Neuron (in vitro differentiated cells): ENCODE data around the gene GLIPR2.
"Not testable (repeated sequence)": the region's sequence is repeated elsewhere in the genome, so short reads cannot be mapped to it uniquely, and the experiment has no call there.

Experiments used
- H2AFZ ChIP-seq: one replicate; pipeline ENCODE4 v1.6.1; 2013; ENCODE audit warnings: low read depth, mild to moderate bottlenecking, inconsistent platforms, low read length, moderate library complexity
- H3K27me3 ChIP-seq: one replicate; pipeline ENCODE4 v1.6.1; 2013; ENCODE audit warnings: low read length; ENCODE audit not compliant: insufficient read depth
- H3K36me3 ChIP-seq: one replicate; pipeline ENCODE4 v1.6.1; 2013; ENCODE audit warnings: low read length; ENCODE audit not compliant: insufficient read depth
- H3K4me1 ChIP-seq: one replicate; pipeline ENCODE4 v1.6.1; 2013; ENCODE audit warnings: low read length; ENCODE audit not compliant: insufficient read depth
- H3K4me3 ChIP-seq: 2 replicates; pipeline ENCODE4 v1.5.1; 2013; ENCODE audit warnings: mild to moderate bottlenecking, low read length, moderate library complexity
- H3K9me3 ChIP-seq: one replicate; pipeline ENCODE4 v1.6.1; 2013; ENCODE audit warnings: low read length

GLIPR2 gene

DNA sequence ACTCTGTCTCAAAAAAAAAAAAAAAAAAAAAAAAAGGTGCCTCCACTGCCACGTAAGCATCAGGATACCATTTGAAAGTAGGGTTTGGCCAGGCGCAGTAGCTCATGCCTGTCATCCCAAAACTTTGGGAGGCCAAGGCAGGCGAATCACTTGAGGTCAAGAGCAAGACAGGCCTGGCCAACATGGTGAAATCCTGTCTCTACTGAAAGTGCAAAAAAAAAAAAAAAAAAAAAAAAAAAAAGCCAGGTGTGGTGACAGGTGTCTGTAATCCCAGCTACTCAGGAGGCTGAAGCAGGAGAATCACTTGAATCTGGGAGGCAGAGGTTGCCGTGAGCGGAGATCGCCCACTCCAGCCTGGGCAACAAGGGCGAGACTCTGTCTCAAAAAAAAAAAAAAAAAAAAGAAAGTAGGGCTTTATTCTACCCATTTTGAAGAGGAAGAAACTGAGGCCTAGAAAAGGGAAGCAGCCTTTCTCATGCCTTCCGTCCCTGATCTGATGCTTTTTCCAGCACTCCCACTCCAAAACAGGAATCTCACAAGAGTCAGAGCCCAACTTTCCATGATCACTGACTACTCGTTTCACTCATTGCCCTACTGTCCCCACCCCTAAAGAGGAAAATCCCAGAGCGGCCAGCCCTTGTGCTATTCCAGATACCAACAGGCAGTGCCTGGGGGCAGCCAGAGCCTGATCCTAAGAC is 16.4 kb downstream of the GLIPR2 start:
- Histone ChIP-seq H3K4me3 (no peak overlapping the region), H3K27me3 (no peaks in the 10 kb centered on the region), H3K36me3 (peaks cover 9% of the 10 kb centered on the region), H2AFZ (no peak overlapping the region), H3K4me1 (peaks cover 7% of the 10 kb centered on the region), H3K9me3 (no peaks in the 10 kb centered on the region)

DNA sequence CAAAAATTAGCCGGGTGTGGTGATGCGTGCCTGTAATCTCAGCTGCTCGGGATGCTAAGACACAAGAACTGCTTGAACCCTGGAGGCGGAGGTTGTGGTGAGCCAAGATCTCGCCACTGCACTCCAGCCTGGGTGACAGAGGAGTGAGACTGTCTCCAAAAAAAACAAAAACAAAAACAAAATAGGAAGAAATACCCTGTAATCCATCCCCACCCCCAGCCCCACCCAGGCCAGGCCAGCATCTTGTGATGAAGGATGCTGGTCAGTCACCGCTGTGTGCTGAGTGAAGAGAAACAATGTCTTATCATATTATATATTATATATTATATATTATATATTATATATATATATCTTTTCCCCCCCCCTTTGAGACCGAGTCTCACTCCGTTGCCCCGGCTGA is 17.2 kb downstream of the GLIPR2 start:
- H2AFZ ChIP-seq, result no peak overlapping the region
- H3K9me3 ChIP-seq, result no peaks in the 10 kb centered on the region
- H3K27me3 ChIP-seq, result no peaks in the 10 kb centered on the region
- peaks cover 7% of the 10 kb centered on the region for H3K4me1 ChIP-seq
- peaks cover 9% of the 10 kb centered on the region for H3K36me3 ChIP-seq
- no peak overlapping the region for H3K4me3 ChIP-seq

DNA sequence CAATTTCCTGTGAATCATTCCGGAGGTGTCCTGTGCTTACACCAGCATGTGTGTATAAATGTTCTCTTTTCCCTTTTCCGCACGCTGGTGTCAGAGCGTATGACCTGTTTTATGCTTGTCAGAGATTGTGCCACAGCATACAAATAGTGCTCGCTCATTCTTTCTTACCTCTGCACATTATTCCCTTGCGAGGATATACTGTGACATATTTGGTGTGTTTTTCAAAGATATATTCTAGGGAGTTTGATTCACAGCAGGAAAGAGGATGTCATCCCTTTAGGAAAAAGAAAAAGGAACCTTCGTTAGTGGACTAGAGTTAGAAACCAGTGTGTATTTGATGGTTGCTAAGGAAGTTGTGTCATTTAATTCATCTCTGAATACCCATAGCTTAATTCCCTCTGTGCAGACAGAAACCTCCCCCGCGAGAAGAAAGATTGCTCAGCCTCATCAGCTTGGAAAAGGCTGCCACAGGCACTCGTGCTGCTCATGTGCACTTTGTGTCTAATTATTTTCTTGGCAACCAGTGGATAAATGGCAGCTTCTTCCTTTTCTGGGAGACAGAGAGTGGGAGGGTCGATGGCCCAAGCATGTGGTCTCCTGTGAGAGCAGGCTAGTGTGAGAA is 17.9 kb downstream of the GLIPR2 start:
- H2AFZ ChIP-seq, result peak overlapping the region; percentile 4
- no peaks in the 10 kb centered on the region for H3K9me3 ChIP-seq
- H3K27me3 ChIP-seq, result no peaks in the 10 kb centered on the region
- H3K4me1 ChIP-seq, result peaks cover 7% of the 10 kb centered on the region
- H3K4me3 ChIP-seq, result no peak overlapping the region
- peaks cover 9% of the 10 kb centered on the region for H3K36me3 ChIP-seq

DNA sequence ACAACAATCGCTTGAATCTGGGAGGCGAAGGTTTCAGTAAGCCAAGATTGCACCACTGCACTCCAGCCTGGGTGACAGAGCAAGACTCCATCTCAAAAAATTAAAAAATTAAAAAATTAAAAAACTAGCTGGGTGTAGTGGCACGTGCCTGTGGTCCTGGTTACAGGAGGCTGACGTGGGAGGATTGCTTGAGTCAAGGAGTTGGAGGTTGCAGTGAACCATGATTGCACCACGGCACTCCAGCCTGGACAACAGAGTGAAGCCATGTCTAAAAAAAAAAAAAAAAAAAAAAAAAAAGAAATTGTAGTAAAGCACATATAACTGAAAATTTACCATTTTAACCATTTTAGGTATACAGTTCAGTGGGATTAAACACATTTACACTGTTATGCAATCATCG is 19.6 kb downstream of the GLIPR2 start:
- peaks cover 7% of the 10 kb centered on the region for H3K4me1 ChIP-seq
- H3K27me3 ChIP-seq, result no peaks in the 10 kb centered on the region
- no peaks in the 10 kb centered on the region for H3K9me3 ChIP-seq
- H3K4me3 ChIP-seq, result no peak overlapping the region
- H2AFZ ChIP-seq, result no peak overlapping the region
- peaks cover 7% of the 10 kb centered on the region for H3K36me3 ChIP-seq

DNA sequence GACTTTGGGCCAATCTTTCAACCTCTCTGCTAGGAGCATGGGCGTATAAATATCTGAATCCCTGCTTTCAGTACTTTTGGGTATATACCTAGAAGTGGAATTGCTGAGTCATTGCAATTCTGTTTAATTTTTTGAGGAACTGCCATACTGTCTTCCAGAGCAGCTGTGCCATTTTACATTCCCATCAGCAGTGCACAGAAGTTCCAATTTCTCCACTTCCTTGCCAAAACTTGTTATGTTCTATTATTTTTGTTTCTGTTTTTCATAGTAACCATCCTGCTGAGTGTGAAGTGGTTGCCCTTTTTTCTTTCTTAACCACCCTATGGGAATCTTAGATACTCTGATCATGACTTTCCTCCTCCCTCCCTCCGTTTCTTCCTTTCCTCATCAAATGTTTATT is 21.6 kb downstream of the GLIPR2 start:
- Histone ChIP-seq H3K27me3 (no peaks in the 10 kb centered on the region), H3K9me3 (no peaks in the 10 kb centered on the region), H3K36me3 (peaks cover 5% of the 10 kb centered on the region), H3K4me3 (no peak overlapping the region), H2AFZ (no peak overlapping the region), H3K4me1 (peaks cover 10% of the 10 kb centered on the region)

DNA sequence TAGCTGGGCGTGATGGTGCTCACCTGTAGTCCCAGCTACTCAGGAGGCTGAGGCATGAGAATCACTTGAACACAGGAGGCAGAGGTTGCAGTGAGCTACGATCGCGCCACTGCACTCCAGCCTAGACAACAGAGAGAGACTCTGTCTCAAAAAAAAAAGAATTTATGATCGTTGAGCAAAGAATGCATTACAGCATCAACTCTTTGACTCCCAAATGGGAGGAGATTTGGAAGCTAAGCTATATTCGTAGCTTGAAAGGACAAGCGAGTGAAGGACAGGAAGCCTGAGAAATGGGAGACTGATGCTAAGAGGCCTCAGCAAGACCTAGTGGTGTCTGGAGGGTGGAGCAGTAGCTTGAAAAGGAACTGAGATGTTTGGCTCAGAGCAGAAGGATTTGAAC is 22.4 kb downstream of the GLIPR2 start:
- peaks cover 5% of the 10 kb centered on the region for H3K36me3 ChIP-seq

DNA sequence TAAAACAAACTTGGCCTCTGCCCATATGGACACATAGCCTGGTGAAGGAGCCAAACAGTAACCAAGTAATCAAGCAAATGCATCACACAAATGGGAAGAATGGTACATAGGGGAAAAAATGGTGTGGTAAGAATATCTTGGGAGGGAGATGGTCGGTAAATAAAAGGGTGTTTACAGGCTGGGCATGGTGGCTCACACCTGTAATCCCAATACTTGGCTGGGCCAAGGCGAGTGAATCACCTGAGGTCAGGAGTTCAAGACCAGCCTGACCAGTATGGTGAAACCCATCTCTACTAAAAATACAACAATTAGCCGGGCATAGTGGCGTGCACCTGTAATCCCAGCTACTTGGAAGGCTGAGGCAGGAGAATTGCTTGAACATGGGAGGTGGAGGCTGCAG is 23.0 kb downstream of the GLIPR2 start:
- H3K36me3 ChIP-seq, H3K9me3 ChIP-seq, H3K27me3 ChIP-seq, H2AFZ ChIP-seq, H3K4me3 ChIP-seq: not testable (repeated sequence)
- H3K4me1 ChIP-seq, result peaks cover 13% of the 10 kb centered on the region

More for the DNA sequence above, 22.4 kb downstream of the GLIPR2 start:
- no peak overlapping the region for H3K4me3 ChIP-seq
- no peaks in the 10 kb centered on the region for H3K27me3 ChIP-seq
- H3K9me3 ChIP-seq, result no peaks in the 10 kb centered on the region
- peaks cover 15% of the 10 kb centered on the region for H3K4me1 ChIP-seq
- H2AFZ ChIP-seq, result no peak overlapping the region

DNA sequence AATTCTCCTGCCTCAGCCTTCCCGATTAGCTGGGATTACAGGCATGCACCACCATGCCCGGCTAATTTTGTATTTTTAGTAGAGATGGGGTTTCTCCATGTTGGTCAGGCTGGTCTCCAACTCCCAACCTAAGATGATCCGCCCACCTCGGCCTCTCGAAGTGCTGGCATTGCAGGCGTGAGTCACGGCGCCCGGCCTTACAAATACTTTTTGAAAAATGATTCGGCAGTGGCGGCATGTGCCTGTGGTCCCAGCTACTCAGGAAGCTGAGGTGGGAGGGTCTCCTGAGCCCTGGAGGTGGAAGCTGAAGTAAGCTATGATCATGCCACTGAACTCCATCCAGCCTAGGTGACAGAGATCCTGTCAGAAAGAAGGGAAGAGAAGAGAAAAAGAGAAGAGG is 23.6 kb downstream of the GLIPR2 start:
- not testable (repeated sequence) for H3K9me3 ChIP-seq, H3K4me3 ChIP-seq, H3K27me3 ChIP-seq, H3K36me3 ChIP-seq, H2AFZ ChIP-seq, H3K4me1 ChIP-seq

DNA sequence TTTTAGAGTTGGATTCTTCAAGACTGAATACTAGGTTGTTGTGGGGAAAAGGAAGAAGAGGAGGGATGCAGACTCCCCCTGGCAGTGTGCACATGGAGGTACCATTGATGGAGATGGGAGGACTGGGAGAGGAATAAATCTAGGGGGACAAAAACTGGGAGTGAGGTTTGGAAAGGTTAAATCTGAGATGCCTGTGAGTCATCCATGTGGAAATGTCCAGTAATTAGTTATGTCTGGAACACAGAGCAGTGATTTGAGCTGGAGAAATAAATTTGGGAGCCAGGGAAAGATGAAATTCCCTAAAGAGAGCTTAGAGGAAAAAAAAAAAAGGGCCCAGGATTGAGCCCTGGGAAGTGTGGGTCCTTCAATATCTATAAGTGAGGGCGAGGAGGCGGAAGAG is 24.7 kb downstream of the GLIPR2 start:
- Histone ChIP-seq H2AFZ (no peak overlapping the region), H3K36me3 (peaks cover 5% of the 10 kb centered on the region), H3K9me3 (no peaks in the 10 kb centered on the region), H3K4me1 (peaks cover 8% of the 10 kb centered on the region), H3K27me3 (no peaks in the 10 kb centered on the region), H3K4me3 (no peak overlapping the region)

DNA sequence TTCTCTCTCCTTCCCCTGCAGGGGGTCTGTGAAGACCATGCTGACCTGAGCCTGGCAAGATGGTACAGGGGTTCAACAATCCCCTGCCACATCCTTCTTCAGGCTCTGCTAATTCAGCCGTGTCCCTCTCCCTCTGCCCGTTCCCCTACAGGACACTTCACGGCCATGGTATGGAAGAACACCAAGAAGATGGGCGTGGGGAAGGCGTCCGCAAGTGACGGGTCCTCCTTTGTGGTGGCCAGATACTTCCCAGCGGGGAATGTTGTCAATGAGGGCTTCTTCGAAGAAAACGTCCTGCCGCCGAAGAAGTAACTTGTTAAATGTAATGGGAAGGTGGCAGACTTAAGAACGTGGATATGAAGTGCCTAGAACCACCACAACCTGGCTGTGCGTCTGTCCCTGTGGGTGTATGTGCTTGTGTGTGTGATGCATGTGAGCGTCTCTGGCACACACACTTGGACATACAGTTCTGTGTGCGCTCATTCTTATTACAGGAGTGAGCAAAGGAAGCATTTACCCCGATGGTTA is 25.7 kb downstream of the GLIPR2 start:
- H3K4me1 ChIP-seq, result peaks cover 8% of the 10 kb centered on the region
- H3K36me3 ChIP-seq, result no peaks in the 10 kb centered on the region
- H3K4me3 ChIP-seq, result no peak overlapping the region
- no peak overlapping the region for H2AFZ ChIP-seq
- H3K9me3 ChIP-seq, result no peaks in the 10 kb centered on the region
- H3K27me3 ChIP-seq, result no peaks in the 10 kb centered on the region

DNA sequence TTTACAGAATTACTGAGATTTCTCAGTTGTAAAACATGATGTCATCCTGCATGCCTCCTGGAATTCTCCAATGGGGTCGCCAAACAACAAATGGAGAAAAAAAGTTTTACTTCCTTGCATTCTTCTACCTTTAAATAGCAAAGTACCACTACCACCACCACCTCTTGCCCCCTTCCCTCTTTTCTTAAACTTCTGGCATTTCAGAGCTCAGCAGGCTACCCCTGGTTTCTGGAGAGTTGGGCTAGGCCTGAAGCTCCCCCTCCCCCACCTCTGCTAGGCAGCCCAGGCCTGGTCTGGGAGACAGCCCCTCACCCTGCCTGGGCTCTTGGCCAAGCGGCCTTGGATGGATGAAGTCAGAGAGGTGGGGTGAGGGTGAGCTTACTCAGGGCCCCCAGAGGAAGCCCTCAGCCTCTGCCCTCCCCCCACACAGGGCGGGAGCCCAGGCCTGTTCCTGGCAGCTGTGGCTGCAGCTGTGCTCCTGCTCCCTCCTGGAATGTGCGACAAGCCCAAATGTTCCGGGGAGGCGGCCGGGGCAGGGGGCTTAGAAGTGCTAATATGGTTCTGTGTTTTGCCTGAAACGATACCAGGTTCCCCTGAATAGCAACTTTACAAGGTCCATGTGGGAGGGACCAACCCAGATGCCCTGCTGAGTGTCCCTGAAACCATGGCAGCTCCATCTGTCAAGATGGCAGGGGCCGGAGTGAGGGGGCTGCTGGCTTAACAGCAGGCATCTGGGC is 26.7 kb downstream of the GLIPR2 start:
- H3K27me3 ChIP-seq, result no peaks in the 10 kb centered on the region
- peaks cover 8% of the 10 kb centered on the region for H3K4me1 ChIP-seq
- H3K36me3 ChIP-seq, result no peaks in the 10 kb centered on the region
- no peak overlapping the region for H2AFZ ChIP-seq
- no peaks in the 10 kb centered on the region for H3K9me3 ChIP-seq
- no peak overlapping the region for H3K4me3 ChIP-seq

DNA sequence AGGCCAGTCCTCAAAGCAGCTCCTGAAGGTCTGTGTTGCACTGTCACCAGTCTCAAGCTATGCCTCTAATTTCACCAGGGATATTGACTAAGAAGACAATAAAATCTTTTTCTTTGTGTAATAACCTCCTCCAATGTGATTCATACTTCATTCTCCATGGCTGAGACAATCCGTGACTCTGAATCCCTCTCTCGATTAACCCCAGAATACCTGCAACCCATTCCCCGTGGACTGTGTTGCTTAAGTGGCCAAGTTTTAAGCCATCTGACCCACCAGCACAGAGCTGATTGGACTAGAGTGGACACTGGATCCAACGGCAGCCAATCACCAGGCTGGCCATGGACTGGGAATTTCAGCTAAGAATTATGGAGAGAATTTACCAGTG is 27.2 kb downstream of the GLIPR2 start:
- no peak overlapping the region for H2AFZ ChIP-seq
- peaks cover 8% of the 10 kb centered on the region for H3K4me1 ChIP-seq
- no peaks in the 10 kb centered on the region for H3K27me3 ChIP-seq
- no peak overlapping the region for H3K4me3 ChIP-seq
- H3K9me3 ChIP-seq, result no peaks in the 10 kb centered on the region
- H3K36me3 ChIP-seq, result no peaks in the 10 kb centered on the region

DNA sequence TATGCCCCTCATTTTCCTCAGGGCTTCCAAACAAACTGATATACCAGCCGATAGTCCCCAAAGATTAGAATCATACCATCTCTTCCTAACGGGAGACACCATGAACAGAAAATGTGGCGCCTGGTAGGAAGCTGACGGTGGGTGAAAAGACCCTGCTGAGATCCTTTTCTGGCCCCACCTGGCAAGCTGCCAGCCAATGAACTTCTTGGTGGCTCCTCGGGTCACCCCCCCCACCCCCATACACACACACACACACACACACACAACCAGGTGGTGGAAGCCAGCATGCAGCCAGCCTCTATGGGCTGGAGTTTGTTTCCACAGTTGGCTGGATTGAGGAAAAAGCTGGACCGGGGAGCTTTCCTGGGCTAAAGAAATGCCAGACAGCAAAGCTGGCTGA is 27.8 kb downstream of the GLIPR2 start:
- H3K27me3 ChIP-seq, result no peaks in the 10 kb centered on the region
- no peak overlapping the region for H2AFZ ChIP-seq
- H3K9me3 ChIP-seq, result no peaks in the 10 kb centered on the region
- H3K4me1 ChIP-seq, result peaks cover 8% of the 10 kb centered on the region
- H3K4me3 ChIP-seq, result no peak overlapping the region
- no peaks in the 10 kb centered on the region for H3K36me3 ChIP-seq
